Adipocyte (in vitro differentiated cells): ENCODE results near the gene TCF4.

Experiments used
- DNase-seq: peaks from one replicate; pipeline ENCODE4 v3.0.0-alpha.2; 2015; ENCODE audit warnings: low read depth
- H3K27me3 ChIP-seq: replicated peaks from 2 replicates; pipeline ENCODE4 v1.7.0; 2013; ENCODE audit warnings: mild to moderate bottlenecking, low read length, moderate library complexity; ENCODE audit not compliant: control insufficient read depth, insufficient read depth
- H3K36me3 ChIP-seq: 2 replicates; pipeline ENCODE4 v1.7.0; 2013; ENCODE audit warnings: low read length, mild to moderate bottlenecking, moderate library complexity; ENCODE audit not compliant: control insufficient read depth, insufficient read depth, severe bottlenecking
- H3K4me1 ChIP-seq: 2 replicates; pipeline ENCODE4 v1.7.0; 2013; ENCODE audit warnings: mild to moderate bottlenecking, low read length, moderate library complexity; ENCODE audit not compliant: control insufficient read depth, insufficient read depth
- H3K4me3 ChIP-seq: 2 replicates; pipeline ENCODE4 v1.7.0; 2013; ENCODE audit warnings: mild to moderate bottlenecking, low read length, moderate library complexity
- H3K9ac ChIP-seq: 2 replicates; pipeline ENCODE4 v1.7.0; 2013; ENCODE audit warnings: mild to moderate bottlenecking, low read length, moderate library complexity
- H3K9me3 ChIP-seq: 2 replicates; pipeline ENCODE4 v1.7.0; 2013; ENCODE audit warnings: mild to moderate bottlenecking, low read length, moderate library complexity; ENCODE audit not compliant: control insufficient read depth

Gene TCF4

GRCh38 chr18:55515214-55515613 is 72.8 kb downstream of the TCF4 start:
- Histone ChIP-seq H3K4me1 (peaks cover 25% of the 10 kb centered on the region), H3K36me3 (no peaks in the 10 kb centered on the region), H3K9me3 (no peaks in the 10 kb centered on the region), H3K27me3 (no peaks in the 10 kb centered on the region), H3K4me3 (no peak overlapping the region), H3K9ac (no peak overlapping the region)
- DNase-seq = no peak

- Histone ChIP-seq H3K27me3 (no peaks in the 10 kb centered on the region), H3K9me3 (no peaks in the 10 kb centered on the region), H3K36me3 (no peaks in the 10 kb centered on the region), H3K9ac (no peak overlapping the region), H3K4me1 (peaks cover 34% of the 10 kb centered on the region), H3K4me3 (no peak overlapping the region)
- DNase-seq = no peak
Observed at GRCh38 chr18:55513161-55513560, 74.8 kb downstream of the TCF4 start.

GRCh38 chr18:55511277-55511676 is 76.7 kb downstream of the TCF4 start:
- no peak for DNase-seq
- peak overlapping the region; percentile 72 for H3K4me3 ChIP-seq
- H3K36me3 ChIP-seq = no peaks in the 10 kb centered on the region
- H3K27me3 ChIP-seq = no peaks in the 10 kb centered on the region
- peak overlapping the region; percentile 80 for H3K9ac ChIP-seq
- no peaks in the 10 kb centered on the region for H3K9me3 ChIP-seq
- H3K4me1 ChIP-seq = peaks cover 34% of the 10 kb centered on the region

- Histone ChIP-seq H3K9me3 (no peaks in the 10 kb centered on the region), H3K27me3 (no peaks in the 10 kb centered on the region), H3K4me1 (peaks cover 34% of the 10 kb centered on the region), H3K36me3 (no peaks in the 10 kb centered on the region), H3K9ac (peak overlapping the region; percentile 80), H3K4me3 (peak overlapping the region; percentile 72)
- peak; percentile 49 for DNase-seq
Observed at GRCh38 chr18:55510809-55511208, 77.2 kb downstream of the TCF4 start.

- DNase-seq = peak; percentile 62
- H3K4me3 ChIP-seq = peak overlapping the region; percentile 72
Observed at GRCh38 chr18:55509631-55510324, 78.2 kb downstream of the TCF4 start.

GRCh38 chr18:55508651-55509050 is 79.3 kb downstream of the TCF4 start:
- no peak overlapping the region for H3K4me3 ChIP-seq
- H3K4me1 ChIP-seq = peaks cover 34% of the 10 kb centered on the region
- no peak for DNase-seq
- H3K27me3 ChIP-seq = no peaks in the 10 kb centered on the region
- H3K9ac ChIP-seq = no peak overlapping the region
- H3K9me3 ChIP-seq = no peaks in the 10 kb centered on the region
- no peaks in the 10 kb centered on the region for H3K36me3 ChIP-seq

More at GRCh38 chr18:55509631-55510324, 78.2 kb downstream of the TCF4 start:
- Histone ChIP-seq H3K4me1 (peaks cover 34% of the 10 kb centered on the region), H3K27me3 (no peaks in the 10 kb centered on the region), H3K9me3 (no peaks in the 10 kb centered on the region), H3K36me3 (no peaks in the 10 kb centered on the region), H3K9ac (peak overlapping the region; percentile 80)

GRCh38 chr18:55506074-55506473 is 81.9 kb downstream of the TCF4 start:
- no peak for DNase-seq
- Histone ChIP-seq H3K9me3 (no peaks in the 10 kb centered on the region), H3K4me3 (no peak overlapping the region), H3K36me3 (no peaks in the 10 kb centered on the region), H3K27me3 (no peaks in the 10 kb centered on the region), H3K4me1 (peaks cover 20% of the 10 kb centered on the region), H3K9ac (no peak overlapping the region)

GRCh38 chr18:55504808-55505207 is 83.2 kb downstream of the TCF4 start:
- Histone ChIP-seq H3K4me3 (no peak overlapping the region), H3K27me3 (no peaks in the 10 kb centered on the region), H3K36me3 (no peaks in the 10 kb centered on the region), H3K9me3 (no peaks in the 10 kb centered on the region), H3K4me1 (peaks cover 22% of the 10 kb centered on the region), H3K9ac (no peak overlapping the region)
- no peak for DNase-seq

GRCh38 chr18:55503167-55503820 is 84.7 kb downstream of the TCF4 start:
- H3K36me3 ChIP-seq = no peaks in the 10 kb centered on the region
- peaks cover 15% of the 10 kb centered on the region for H3K4me1 ChIP-seq
- no peak for DNase-seq
- no peak overlapping the region for H3K4me3 ChIP-seq
- H3K27me3 ChIP-seq = no peaks in the 10 kb centered on the region
- H3K9me3 ChIP-seq = no peaks in the 10 kb centered on the region
- H3K9ac ChIP-seq = no peak overlapping the region

GRCh38 chr18:55501982-55502710 is 85.8 kb downstream of the TCF4 start:
- Histone ChIP-seq H3K9me3 (no peaks in the 10 kb centered on the region), H3K9ac (no peak overlapping the region), H3K36me3 (no peaks in the 10 kb centered on the region), H3K27me3 (no peaks in the 10 kb centered on the region), H3K4me3 (no peak overlapping the region), H3K4me1 (peaks cover 15% of the 10 kb centered on the region)
- no peak for DNase-seq

- H3K9me3 ChIP-seq = no peaks in the 10 kb centered on the region
- no peak overlapping the region for H3K9ac ChIP-seq
- H3K36me3 ChIP-seq = no peaks in the 10 kb centered on the region
- H3K4me3 ChIP-seq = no peak overlapping the region
- DNase-seq = peak; percentile 27
- peaks cover 15% of the 10 kb centered on the region for H3K4me1 ChIP-seq
- no peaks in the 10 kb centered on the region for H3K27me3 ChIP-seq
Observed at GRCh38 chr18:55501579-55501978, 86.4 kb downstream of the TCF4 start.
